Psoas muscle (tissue), 8 donors: ENCODE results near the gene LRRIQ1. TPM values are rescaled to one million over a fixed set of nuclear protein-coding genes. Genes with fewer than 3 reads are reported as not detected.

Source experiments
- ATAC-seq, 4 donors: fragments of 200-7000 bp; cut with Tn5 transposase; one replicate each; pipeline ENCODE4 v1.9.1; 2020; ENCODE audit warnings: moderate library complexity in 3 of 4, mild to moderate bottlenecking in 2 of 4
- DNase-seq, 2 donors: peaks; one replicate each; pipeline ENCODE4 v3.0.0-alpha.2; 2020
- H3K27ac ChIP-seq: fragments of 200-600 bp; one replicate; pipeline ENCODE4 v1.8.0; 2022
- H3K27me3 ChIP-seq, 3 donors: fragments of 200-600 bp in 1 of 3; one replicate each; pipeline versions ENCODE4 v1.6.1 to v1.8.0; 2013 to 2022; ENCODE audit warnings: low read length in 2 of 3, mild to moderate bottlenecking in 2 of 3, moderate library complexity in 1 of 3; ENCODE audit not compliant: insufficient read depth in 3 of 3
- H3K36me3 ChIP-seq, 2 donors: fragments of 200-600 bp in 1 of 2; one replicate each; pipeline versions ENCODE4 v1.6.1 to v1.8.0; 2013 to 2022; ENCODE audit warnings: low read depth in 1 of 2, mild to moderate bottlenecking in 1 of 2, moderate library complexity in 1 of 2; ENCODE audit not compliant: insufficient read depth in 1 of 2
- H3K4me1 ChIP-seq: fragments of 200-600 bp; one replicate; pipeline ENCODE4 v1.8.0; 2022
- H3K4me3 ChIP-seq: fragments of 200-600 bp; one replicate; pipeline ENCODE4 v1.8.0; 2022; ENCODE audit warnings: mild to moderate bottlenecking
- H3K9me3 ChIP-seq: fragments of 200-600 bp; one replicate; pipeline ENCODE4 v1.8.0; 2022
- WGBS, 3 donors: extraction: QIAGEN DNeasy Blood & Tissue Kit; methylation state at CpG; one replicate each; pipeline versions ENCODE4 v1.1.6 to v1.1.7; 2013; 5-methylcytosine and 5-hydroxymethylcytosine counted together
- intact Hi-C, 2 donors: fragments of 100-400 bp; cut with DNase I; formaldehyde crosslinking; loops; one replicate each; pipeline versions ENCODE4 v1.11.0 to v1.14.2; 2022
- polyA plus RNA-seq, 3 donors: library from polyadenylated mRNA; stranded (reverse); fragments of 200-250 nt; gene quantifications; one replicate each; pipeline ENCODE4 v1.2.3, GENCODE V29; 2013
- total RNA-seq, 4 donors: library from RNA; stranded (reverse); fragmentation: NEBNext Ultra II Directional in 2 of 4; extraction: Animal tissue kit (Norgen Biotek cat#: 25700) in 2 of 4; gene quantifications; one replicate each; pipeline versions ENCODE4 v1.2.1 to v1.2.4, GENCODE V29; 2021 to 2023
- TF ChIP-seq, protein P1 (sequence below): fragments of 200-600 bp; IDR thresholded peaks from one replicate; pipeline ENCODE4 v1.8.0; 2022; ENCODE audit warnings: antibody characterized with exemption
- donor health status: healthy with polysubstance abuse.
- donor health status: DM: no; HTN: no; CAD: no; lungs with moderate emphysema.
- donor health status: Bipolar disorder and iron deficiency.
- donor health status: healthy.
- donor health status: DM: yes; HTN: yes; CAD: no.
- donor health status: DM: no; HTN: no; CAD: no.
- donor health status: DM: no; HTN: no; CAD: no.
- donor health status: DM: yes; HTN: yes; CAD: no.

LRRIQ1 gene
- total and polyA plus RNA-seq, 7 donors = 0.08 to 0.31 TPM; not detected in 5

- Histone ChIP-seq H3K9me3 (no peaks in the 10 kb centered on the region), H3K27me3 (no peaks in the 10 kb centered on the region), H3K27ac (no peak overlapping the region), H3K36me3 (no peaks in the 10 kb centered on the region), H3K4me3 (no peak overlapping the region), H3K4me1 (no peaks in the 10 kb centered on the region)
- no peak for ATAC-seq
- TF ChIP-seq, protein P1, sequence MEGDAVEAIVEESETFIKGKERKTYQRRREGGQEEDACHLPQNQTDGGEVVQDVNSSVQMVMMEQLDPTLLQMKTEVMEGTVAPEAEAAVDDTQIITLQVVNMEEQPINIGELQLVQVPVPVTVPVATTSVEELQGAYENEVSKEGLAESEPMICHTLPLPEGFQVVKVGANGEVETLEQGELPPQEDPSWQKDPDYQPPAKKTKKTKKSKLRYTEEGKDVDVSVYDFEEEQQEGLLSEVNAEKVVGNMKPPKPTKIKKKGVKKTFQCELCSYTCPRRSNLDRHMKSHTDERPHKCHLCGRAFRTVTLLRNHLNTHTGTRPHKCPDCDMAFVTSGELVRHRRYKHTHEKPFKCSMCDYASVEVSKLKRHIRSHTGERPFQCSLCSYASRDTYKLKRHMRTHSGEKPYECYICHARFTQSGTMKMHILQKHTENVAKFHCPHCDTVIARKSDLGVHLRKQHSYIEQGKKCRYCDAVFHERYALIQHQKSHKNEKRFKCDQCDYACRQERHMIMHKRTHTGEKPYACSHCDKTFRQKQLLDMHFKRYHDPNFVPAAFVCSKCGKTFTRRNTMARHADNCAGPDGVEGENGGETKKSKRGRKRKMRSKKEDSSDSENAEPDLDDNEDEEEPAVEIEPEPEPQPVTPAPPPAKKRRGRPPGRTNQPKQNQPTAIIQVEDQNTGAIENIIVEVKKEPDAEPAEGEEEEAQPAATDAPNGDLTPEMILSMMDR = no peak
- DNase-seq = no peak
- WGBS, 3 donors = 67 to 74% (median 69%) methylated on average over 1 of the region's 1 CpG
- intact Hi-C loops = no loop called here
These were observed 102.7 kb downstream of the LRRIQ1 start for GRCh38 chr12:85138833-85139232.

GRCh38 chr12:85147331-85147730 is 111.2 kb downstream of the LRRIQ1 start:
- no peak for ATAC-seq
- H3K27ac ChIP-seq = no peak overlapping the region
- no peaks in the 10 kb centered on the region for H3K9me3 ChIP-seq
- no peaks in the 10 kb centered on the region for H3K27me3 ChIP-seq
- H3K4me1 ChIP-seq = no peaks in the 10 kb centered on the region
- H3K4me3 ChIP-seq = no peak overlapping the region
- WGBS, 3 donors = 47 to 61% (median 59%) methylated on average over 1 of the region's 1 CpG
- DNase-seq = no peak
- H3K36me3 ChIP-seq = no peaks in the 10 kb centered on the region
- TF ChIP-seq, protein P1 = no peak
- intact Hi-C loops = no loop called here

GRCh38 chr12:85152311-85152729 is 116.2 kb downstream of the LRRIQ1 start:
- WGBS, 3 donors = 26 to 34% (median 34%) methylated on average over 2 of the region's 2 CpGs
- Histone ChIP-seq H3K4me1 (no peaks in the 10 kb centered on the region), H3K27me3 (no peaks in the 10 kb centered on the region), H3K9me3 (no peaks in the 10 kb centered on the region), H3K36me3 (no peaks in the 10 kb centered on the region), H3K27ac (no peak overlapping the region), H3K4me3 (no peak overlapping the region)
- TF ChIP-seq, protein P1 = no peak
- ATAC-seq (no peak), DNase-seq (no peak)
- intact Hi-C loops = no loop called here

- DNase-seq (no peak), ATAC-seq (no peak)
- Histone ChIP-seq H3K4me3 (no peak overlapping the region), H3K27ac (no peak overlapping the region), H3K27me3 (no peaks in the 10 kb centered on the region), H3K36me3 (no peaks in the 10 kb centered on the region), H3K9me3 (no peaks in the 10 kb centered on the region), H3K4me1 (no peaks in the 10 kb centered on the region)
- 37 to 39% (median 37%) methylated on average over 2 of the region's 2 CpGs for WGBS, 3 donors
- TF ChIP-seq, protein P1 = no peak
- intact Hi-C loops = no loop called here
These were observed 119.6 kb downstream of the LRRIQ1 start for GRCh38 chr12:85155791-85156190.

- H3K9me3 ChIP-seq = no peaks in the 10 kb centered on the region
- 32 to 44% (median 35%) methylated on average over 3 of the region's 3 CpGs for WGBS, 3 donors
- H3K4me3 ChIP-seq = no peak overlapping the region
- TF ChIP-seq, protein P1 = no peak
- no peaks in the 10 kb centered on the region for H3K36me3 ChIP-seq
- no peak for ATAC-seq
- no peak overlapping the region for H3K27ac ChIP-seq
- intact Hi-C loops = no loop called here
- H3K27me3 ChIP-seq = no peaks in the 10 kb centered on the region
- no peaks in the 10 kb centered on the region for H3K4me1 ChIP-seq
- no peak for DNase-seq
These were observed 120.4 kb downstream of the LRRIQ1 start for GRCh38 chr12:85156569-85156968.
